MG63 (cell line): ENCODE measurements around the gene BORCS5. TPM values are rescaled to one million over a fixed set of nuclear protein-coding genes. Genes with fewer than 3 reads are reported as not detected.
"Not testable (repeated sequence)": the region's sequence is repeated elsewhere in the genome, so short reads cannot be mapped to it uniquely, and the experiment has no call there.

Experiments used
- DNase-seq: peaks from one replicate; pipeline ENCODE4 v3.0.0-alpha.2; 2020
- H3K27me3 ChIP-seq: fragments of 250-450 bp; sonication (Bioruptor Pico); 2 replicates; pipeline ENCODE4 v1.5.1; 2020; ENCODE audit warnings: mild to moderate bottlenecking, moderate library complexity
- H3K36me3 ChIP-seq: fragments of 250-450 bp; sonication (Bioruptor Pico); 2 replicates; pipeline ENCODE4 v1.5.1; 2020; ENCODE audit warnings: mild to moderate bottlenecking, moderate library complexity
- H3K4me3 ChIP-seq: fragments of 250-450 bp; sonication (Bioruptor Pico); 2 replicates; pipeline ENCODE4 v1.5.1; 2020; ENCODE audit warnings: mild to moderate bottlenecking, moderate library complexity
- H3K9me3 ChIP-seq: fragments of 250-450 bp; sonication (Bioruptor Pico); 2 replicates; pipeline ENCODE4 v1.5.1; 2020; ENCODE audit warnings: mild to moderate bottlenecking, moderate library complexity
- total RNA-seq: library from RNA; depleted of rRNA; stranded (reverse); fragments of >200 nt; shearing (Covaris generic); gene quantifications from 2 replicates; pipeline ENCODE4 v1.2.3, GENCODE V29; 2014; ENCODE audit warnings: low replicate concordance

Gene BORCS5
- total RNA-seq, 1 experiment from 2014 or later = 3.6 TPM

DNA sequence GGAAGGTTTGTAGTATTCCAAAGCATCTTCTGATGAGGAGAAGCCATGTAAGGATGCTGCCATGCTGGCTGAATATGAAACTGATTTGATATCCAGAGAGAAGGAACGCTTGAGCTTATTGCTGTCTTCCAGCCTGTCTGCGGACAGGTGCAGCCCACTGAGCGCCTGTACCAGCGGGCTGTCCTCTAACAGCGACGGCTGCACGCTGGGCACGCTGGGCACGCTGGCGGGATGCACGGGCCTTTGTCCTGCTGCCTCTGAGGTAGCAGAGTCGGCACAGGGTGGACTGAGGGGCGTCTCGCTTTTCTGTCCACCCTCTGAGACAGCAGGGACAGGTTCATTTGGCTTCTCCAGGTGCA is 120.6 kb downstream of the BORCS5 start:
- Histone ChIP-seq H3K36me3 (peaks cover 17% of the 10 kb centered on the region), H3K4me3 (no peak overlapping the region), H3K9me3 (no peaks in the 10 kb centered on the region), H3K27me3 (no peaks in the 10 kb centered on the region)
- DNase-seq = no peak

DNA sequence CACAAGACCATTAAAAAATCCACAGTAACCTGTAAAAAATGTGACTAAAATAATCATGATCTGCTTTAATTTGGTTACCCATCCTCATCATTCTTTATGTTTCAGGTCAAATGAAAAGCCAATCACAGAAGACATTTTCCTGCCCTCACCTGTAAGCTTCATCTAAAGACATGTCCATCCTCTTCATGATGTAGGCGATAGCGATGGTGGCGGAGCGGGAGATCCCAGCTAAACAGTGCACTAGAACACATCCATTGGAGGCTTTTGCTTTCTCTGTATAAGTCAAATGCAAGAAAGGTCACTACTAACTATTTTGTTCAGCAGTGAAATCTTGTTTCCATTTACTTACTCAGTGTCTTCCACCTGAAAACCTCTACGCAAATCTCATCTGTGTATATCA is 123.2 kb downstream of the BORCS5 start:
- Histone ChIP-seq H3K4me3 (no peak overlapping the region), H3K27me3 (no peaks in the 10 kb centered on the region), H3K9me3 (no peaks in the 10 kb centered on the region), H3K36me3 (peaks cover 17% of the 10 kb centered on the region)
- no peak for DNase-seq

DNA sequence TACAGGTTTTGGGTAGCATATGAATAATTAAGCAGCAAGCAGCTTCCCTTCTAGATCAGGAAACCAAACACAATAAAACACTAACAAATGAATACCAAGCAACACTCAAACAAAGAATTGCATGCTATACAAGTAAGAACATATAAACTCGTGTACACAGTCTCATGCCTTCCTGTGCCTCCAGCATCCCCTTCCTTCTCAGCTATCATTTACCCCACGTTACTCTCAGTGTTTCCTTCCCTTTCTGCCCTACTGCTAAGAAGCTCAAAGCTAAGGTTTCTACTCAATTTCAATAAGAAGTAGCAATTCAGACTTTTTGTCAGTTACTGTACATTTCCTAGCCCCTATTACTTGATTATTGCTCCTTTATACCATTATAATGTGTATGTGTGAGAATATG is 124.8 kb downstream of the BORCS5 start:
- Histone ChIP-seq H3K4me3 (no peak overlapping the region), H3K36me3 (peaks cover 9% of the 10 kb centered on the region), H3K9me3 (no peaks in the 10 kb centered on the region), H3K27me3 (no peaks in the 10 kb centered on the region)
- DNase-seq = no peak

DNA sequence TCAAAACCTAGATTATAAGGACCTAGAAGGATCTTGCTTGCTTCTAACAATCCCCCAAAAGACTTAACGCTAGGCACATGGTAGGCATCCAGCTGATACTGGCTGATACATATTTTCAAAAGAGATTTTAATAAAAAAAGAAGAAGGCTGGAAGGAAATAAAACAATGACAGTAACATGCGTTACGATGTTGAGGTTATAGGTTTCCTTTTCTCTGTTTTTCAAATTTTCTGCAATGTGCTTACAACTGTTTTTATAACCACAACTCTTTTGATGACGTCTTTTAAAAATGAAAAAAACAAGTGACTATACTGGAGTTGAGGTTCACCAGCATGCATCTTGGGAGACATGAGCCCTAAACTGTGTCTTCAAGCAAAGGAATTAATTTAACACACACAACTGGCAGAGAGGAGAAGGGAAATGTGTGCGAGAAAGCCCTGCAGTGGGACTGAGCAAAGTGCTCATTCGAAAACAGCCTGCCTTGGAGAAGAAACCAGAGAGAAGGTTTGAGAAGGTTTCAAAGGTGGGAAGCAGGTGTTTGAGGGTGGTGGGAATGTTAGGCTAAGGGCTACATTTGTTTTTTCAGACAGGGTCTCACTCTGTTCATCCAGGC is 125.4 kb downstream of the BORCS5 start:
- Histone ChIP-seq H3K36me3 (peaks cover 11% of the 10 kb centered on the region), H3K27me3 (no peaks in the 10 kb centered on the region), H3K4me3 (no peak overlapping the region), H3K9me3 (no peaks in the 10 kb centered on the region)
- no peak for DNase-seq

DNA sequence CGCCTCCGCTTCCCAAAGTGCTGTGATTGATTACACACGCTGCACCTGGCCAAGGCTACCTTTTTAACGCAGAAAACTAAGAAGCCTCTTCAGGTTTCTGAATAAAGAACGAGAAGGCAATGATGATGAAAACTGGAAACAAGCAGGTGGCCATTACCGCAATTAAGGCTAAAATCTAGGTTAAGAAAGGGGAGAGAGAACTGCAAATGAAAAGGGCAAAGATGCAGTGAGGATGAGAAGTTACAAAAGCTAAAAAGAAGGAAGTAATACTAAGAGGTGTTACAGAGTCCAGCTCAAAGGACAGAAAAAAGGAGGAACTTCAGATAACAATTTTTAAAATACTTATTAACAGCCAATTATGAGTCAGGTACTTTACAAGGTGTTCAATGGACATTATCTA is 126.1 kb downstream of the BORCS5 start:
- no peak for DNase-seq
- Histone ChIP-seq H3K27me3 (no peaks in the 10 kb centered on the region), H3K9me3 (no peaks in the 10 kb centered on the region), H3K36me3 (peaks cover 7% of the 10 kb centered on the region), H3K4me3 (no peak overlapping the region)

DNA sequence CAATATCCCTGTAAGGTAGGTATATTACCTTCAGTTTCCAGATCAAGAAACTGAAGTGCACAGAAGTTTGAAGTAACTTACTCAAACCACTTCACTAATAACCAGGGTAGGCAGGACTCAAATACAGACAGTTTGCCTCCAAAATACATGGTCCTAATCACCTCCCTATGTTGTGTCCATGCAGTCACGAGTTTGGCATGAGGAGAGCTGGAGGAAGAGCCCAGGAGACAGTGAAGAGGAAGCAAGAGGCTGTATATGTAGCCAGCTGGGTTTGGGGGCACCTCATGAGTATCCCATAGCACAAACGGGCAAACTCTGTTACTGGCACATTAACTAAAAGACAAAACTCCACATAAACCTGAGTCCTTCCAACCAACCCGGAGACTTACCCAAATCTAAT is 126.6 kb downstream of the BORCS5 start:
- H3K36me3 ChIP-seq = peaks cover 7% of the 10 kb centered on the region
- no peaks in the 10 kb centered on the region for H3K27me3 ChIP-seq
- H3K9me3 ChIP-seq = no peaks in the 10 kb centered on the region
- DNase-seq = no peak
- H3K4me3 ChIP-seq = no peak overlapping the region

DNA sequence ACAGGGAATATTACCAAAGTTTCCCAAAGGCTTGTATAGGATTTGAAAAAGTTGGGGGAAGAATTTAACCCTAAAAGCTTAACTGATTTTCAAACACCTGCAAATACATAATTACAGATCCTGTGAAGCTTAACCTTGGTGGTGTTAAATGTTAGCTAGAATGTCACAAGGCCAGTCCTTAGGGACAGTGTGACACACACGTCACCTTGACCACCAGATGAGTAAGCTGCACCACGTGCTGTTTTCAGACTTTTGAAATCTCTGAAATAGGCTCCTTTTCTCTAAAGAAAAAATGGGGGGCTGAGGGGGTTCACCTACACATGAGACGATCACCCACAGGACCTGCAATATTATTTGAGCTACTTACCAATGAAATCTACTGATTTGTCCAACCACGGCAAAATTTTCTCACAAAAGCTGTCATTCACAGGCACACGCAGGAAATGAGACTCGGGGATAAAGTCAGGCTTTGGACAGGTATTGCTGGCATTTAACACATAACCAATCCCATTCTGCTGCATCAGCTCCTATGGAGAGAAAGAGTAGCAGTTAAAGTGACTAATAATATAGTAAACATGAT is 129.9 kb downstream of the BORCS5 start:
- no peak for DNase-seq
- Histone ChIP-seq H3K27me3 (no peaks in the 10 kb centered on the region), H3K4me3 (no peak overlapping the region), H3K9me3 (no peaks in the 10 kb centered on the region), H3K36me3 (peaks cover 4% of the 10 kb centered on the region; the same call in 1 of the 2 replicates)

DNA sequence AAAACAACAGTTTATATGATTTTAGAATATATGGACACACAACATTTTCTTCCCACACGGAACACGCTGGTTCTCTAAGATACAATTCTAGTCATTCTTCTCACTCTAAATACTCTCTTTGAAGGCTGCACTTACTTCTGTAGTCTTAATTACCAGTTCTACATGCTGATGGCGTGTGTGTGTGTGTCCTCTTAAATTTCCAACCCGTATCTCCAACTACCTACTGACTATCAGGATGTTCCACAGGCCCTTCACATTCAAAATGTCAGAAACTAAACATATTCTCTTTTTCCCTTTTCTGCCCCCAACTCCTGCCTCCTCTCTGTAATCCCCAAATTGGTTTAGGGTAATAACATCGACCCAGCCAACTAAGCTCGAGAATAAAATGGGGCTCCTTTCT is 130.6 kb downstream of the BORCS5 start:
- H3K4me3 ChIP-seq = no peak overlapping the region
- no peaks in the 10 kb centered on the region for H3K27me3 ChIP-seq
- no peak for DNase-seq
- H3K9me3 ChIP-seq = no peaks in the 10 kb centered on the region
- peaks cover 4% of the 10 kb centered on the region; the same call in 1 of the 2 replicates for H3K36me3 ChIP-seq

DNA sequence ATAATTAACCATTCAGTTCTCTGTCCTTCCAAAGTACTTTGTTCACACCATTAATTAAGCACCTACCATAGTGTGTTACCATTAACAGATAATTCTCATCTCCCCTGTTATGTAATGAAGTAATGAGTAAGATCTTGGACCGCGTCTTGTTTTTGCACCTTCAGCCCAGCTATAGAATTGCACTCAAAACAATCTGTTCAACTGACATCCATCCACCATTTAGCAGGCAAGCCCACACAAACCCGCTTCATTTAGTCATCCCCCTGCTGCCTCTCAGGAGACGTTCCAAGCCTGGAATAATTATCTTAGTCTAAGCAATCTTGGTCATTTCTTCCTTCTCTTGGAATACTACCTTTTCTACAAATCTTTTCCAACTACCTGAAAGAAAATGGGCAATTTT is 131.4 kb downstream of the BORCS5 start:
- H3K9me3 ChIP-seq = no peaks in the 10 kb centered on the region
- no peak for DNase-seq
- H3K27me3 ChIP-seq = no peaks in the 10 kb centered on the region
- peaks cover 4% of the 10 kb centered on the region; the same call in 1 of the 2 replicates for H3K36me3 ChIP-seq
- no peak overlapping the region for H3K4me3 ChIP-seq

DNA sequence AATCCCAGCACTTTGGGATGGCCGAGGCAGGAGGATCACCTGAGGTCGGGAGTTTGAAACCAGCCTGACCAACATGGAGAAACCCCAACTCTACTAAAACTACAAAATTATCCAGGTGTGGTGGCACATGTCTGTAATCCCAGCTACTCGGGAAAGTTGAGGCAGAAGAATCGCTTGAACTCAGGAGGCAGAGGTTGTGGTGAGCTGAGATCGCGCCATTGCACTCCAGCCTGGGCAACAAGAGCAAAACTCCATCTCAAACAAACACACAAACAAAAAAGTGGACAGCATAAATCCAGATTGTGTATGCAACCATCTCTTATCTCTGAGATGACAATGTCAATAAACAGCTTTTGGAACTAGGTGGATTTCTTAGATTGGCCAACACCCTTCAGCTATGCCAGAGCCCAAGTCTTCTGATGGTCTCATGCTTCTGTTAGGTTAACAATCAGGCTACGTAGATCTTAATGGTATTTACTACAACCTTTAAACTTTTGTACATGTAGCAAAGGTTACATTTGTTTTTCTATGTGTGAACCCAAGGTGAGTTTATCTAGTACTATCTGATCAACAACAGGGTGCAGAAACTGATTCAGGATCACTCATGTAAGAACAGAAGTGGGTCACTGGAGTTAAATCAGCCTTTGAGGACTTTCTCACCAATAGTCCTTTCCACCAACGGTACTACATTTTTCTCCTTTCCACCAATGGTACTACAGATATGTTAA is 132.1 kb downstream of the BORCS5 start:
- Histone ChIP-seq H3K27me3 (no peaks in the 10 kb centered on the region), H3K36me3 (peaks cover 4% of the 10 kb centered on the region; the same call in 1 of the 2 replicates), H3K9me3 (no peaks in the 10 kb centered on the region), H3K4me3 (no peak overlapping the region)
- DNase-seq = no peak

DNA sequence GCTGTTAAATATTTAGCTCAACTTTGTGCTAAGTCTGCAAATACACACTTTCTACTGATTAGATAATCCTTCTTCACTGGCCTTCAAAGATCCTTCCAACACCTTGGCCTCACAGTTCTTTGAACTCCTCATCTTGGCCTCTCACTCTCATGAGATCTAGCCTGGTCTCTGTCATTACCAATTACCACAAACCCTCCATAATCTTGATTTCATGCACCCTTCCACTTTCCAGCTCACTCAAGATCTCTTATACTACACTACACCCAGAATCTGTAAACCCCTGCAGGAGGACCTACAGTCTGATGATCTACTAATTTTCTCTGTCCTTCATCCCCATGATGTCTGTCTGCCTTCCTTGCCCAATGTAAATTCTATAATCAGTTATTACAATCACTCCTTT is 134.7 kb downstream of the BORCS5 start:
- Histone ChIP-seq H3K27me3 (no peaks in the 10 kb centered on the region), H3K4me3 (no peak overlapping the region), H3K36me3 (peaks cover 4% of the 10 kb centered on the region), H3K9me3 (no peaks in the 10 kb centered on the region)
- no peak for DNase-seq

DNA sequence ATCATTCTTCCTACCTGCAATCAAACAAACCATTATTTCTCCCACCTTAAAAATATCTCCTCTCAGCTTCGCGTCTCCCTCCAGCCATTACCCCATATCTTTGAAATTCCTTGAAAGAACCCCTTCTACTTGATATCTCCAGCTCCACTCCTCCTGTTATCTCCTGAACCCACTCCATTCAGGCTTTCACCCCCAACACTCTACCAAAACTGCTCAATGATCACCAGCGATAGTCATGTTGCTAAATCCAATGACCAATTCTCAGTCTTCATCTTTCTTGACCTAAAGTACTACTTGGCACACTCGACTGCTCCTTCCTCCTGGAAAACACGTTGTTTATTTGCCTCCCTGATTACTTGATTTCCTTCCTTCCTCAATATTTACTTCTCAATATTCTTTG is 135.7 kb downstream of the BORCS5 start:
- H3K9me3 ChIP-seq = no peaks in the 10 kb centered on the region
- H3K27me3 ChIP-seq = no peaks in the 10 kb centered on the region

DNA sequence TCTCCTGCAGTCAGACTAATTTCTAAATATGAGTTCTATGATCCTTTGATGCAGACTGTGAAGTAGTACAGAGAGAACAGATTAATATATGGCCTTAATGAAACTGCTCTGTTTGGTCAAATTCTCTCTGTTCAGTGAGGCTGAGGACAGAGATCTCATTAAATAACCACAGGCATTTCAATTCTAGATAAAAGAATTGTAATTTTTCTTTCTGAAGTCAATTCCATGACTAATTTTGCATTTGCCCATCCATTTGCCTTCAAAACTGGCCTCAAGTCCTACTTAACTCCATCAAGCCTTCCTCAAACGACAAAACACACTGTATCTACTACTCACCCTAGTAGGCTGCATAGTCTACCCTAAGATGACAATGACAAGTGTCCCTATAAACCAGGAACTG is 138.7 kb downstream of the BORCS5 start:
- Histone ChIP-seq H3K27me3 (no peaks in the 10 kb centered on the region), H3K36me3 (no peaks in the 10 kb centered on the region; the same call in 1 of the 2 replicates), H3K9me3 (no peaks in the 10 kb centered on the region), H3K4me3 (no peak overlapping the region)
- no peak for DNase-seq

More for the DNA sequence above, 135.7 kb downstream of the BORCS5 start:
- H3K4me3 ChIP-seq = no peak overlapping the region
- DNase-seq = no peak
- no peaks in the 10 kb centered on the region; the same call in 1 of the 2 replicates for H3K36me3 ChIP-seq

DNA sequence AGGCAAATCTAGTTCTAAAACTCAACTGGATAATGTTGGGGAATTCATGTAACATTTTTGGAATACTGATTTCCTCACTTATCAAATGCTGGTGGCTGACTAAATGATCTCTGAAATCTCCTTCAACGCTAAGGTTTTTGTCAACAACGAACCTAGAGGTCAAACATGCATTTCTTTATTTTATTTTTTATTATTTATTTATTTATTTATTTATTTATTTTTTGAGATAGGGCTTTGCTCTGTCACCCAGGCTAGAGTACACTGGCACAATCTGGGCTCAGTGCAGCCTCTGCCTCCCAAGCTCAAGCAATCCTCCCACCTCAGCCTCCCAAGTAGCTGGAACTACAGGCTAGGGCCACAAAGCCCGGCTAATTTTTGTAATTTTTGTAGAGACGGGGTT is 141.3 kb downstream of the BORCS5 start:
- no peaks in the 10 kb centered on the region; the same call in 1 of the 2 replicates for H3K36me3 ChIP-seq
- no peak for DNase-seq
- H3K4me3 ChIP-seq = no peak overlapping the region
- H3K27me3 ChIP-seq = no peaks in the 10 kb centered on the region
- no peaks in the 10 kb centered on the region for H3K9me3 ChIP-seq

DNA sequence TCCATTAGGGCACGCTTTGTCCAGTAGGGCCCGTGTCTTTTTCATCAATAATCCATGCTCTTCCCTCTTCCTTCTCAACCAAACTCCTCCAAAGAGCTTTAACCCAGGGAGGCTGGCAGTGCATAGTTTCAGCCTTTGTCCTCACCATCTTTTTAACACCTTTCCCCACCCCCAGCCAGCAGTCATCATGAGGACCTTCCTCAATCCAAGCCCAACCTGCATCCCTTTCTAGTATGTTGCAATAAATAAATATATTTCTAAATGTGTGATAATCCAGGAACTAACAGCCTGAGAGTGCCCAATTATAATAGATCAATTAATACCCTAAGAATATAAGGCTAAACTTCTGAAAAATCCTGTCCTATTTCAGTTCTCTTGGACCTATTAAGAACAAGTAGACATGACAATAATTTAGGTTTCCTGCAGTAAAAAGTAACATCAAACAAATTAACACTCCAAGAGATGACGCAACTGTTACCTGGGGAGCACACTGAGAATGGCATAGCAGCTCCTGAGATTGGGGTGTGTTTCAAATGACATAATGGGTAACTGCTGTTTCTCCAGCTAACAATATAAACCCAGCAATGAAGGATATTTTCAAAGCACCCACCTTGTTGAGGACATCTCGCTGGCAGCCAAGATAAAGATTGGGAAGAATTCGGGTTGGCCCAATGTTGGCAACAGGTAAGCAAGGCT is 143.2 kb downstream of the BORCS5 start:
- no peak overlapping the region for H3K4me3 ChIP-seq
- H3K9me3 ChIP-seq = no peaks in the 10 kb centered on the region

DNA sequence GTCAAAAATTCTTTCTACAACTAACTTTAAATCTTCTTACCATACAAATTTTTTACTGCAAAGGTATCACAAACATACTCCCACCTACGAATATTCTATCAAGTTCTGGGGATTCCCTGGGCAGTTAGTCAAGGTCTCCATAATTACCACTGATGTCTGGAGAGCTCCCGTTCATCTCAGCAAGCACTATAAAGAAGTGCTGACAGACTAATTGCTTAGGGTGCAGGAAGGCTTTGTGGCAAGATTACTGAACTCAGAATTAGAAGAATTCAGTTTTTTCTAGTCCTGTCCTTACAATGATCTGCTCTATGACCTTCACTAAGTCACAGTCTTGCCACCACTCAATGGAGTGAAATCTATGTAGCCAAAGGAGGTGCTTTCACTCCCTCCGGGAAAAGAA is 144.2 kb downstream of the BORCS5 start:
- DNase-seq = no peak
- Histone ChIP-seq H3K36me3 (no peaks in the 10 kb centered on the region; the same call in 1 of the 2 replicates), H3K4me3 (no peak overlapping the region), H3K9me3 (no peaks in the 10 kb centered on the region), H3K27me3 (no peaks in the 10 kb centered on the region)

More for the DNA sequence above, 143.2 kb downstream of the BORCS5 start:
- no peak for DNase-seq
- H3K27me3 ChIP-seq = no peaks in the 10 kb centered on the region
- no peaks in the 10 kb centered on the region; the same call in 1 of the 2 replicates for H3K36me3 ChIP-seq

DNA sequence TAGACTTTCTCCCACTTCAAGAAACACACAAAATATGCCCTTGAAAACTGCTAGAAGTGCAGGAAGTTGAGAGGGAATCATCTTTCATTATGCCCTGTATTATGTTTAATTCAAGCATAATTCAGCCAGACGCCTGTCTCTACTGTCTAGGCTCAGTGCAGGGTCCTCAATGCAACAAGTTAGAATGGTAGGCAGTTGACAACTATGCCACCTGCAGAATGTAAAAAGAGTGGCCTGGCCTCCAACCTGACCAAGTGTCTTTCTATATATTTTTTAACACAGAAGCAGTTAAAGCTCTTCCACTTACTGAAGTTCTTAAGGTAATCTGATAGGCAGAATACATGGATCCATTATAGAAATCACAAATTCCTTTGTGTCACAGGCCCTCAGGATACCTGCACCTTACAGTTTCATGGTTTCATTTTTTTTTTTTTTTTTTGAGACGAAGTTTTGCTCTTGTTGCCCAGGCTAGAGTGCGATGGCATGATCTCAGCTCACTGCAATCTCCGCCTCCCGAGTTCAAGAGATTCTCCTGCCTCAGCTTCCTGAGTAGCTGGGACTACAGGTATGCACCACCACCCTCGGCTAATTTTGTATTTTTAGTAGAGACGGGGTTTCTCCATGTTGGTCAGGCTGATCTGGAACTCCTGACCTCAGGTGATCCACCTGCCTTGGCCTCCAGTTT is 145.4 kb downstream of the BORCS5 start:
- DNase-seq, H3K9me3 ChIP-seq, H3K4me3 ChIP-seq, H3K27me3 ChIP-seq, H3K36me3 ChIP-seq: not testable (repeated sequence)
